Hepatocyte (in vitro differentiated cells): ENCODE data around the gene CHST4. TPM values are rescaled to one million over a fixed set of nuclear protein-coding genes. Genes with fewer than 3 reads are reported as not detected.

Source experiments
- DNase-seq: peaks from one replicate; pipeline ENCODE4 v3.0.0-alpha.2; 2016; ENCODE audit warnings: low spot score
- H2AFZ ChIP-seq: fragments of 200-600 bp; sonication (generic); 2 replicates; pipeline ENCODE4 v1.6.0; 2016; ENCODE audit warnings: antibody characterized with exemption, mild to moderate bottlenecking
- H3K27ac ChIP-seq: fragments of 200-600 bp; sonication (generic); 2 replicates; pipeline ENCODE4 v1.5.1; 2016; ENCODE audit warnings: mild to moderate bottlenecking
- H3K27me3 ChIP-seq: fragments of 200-600 bp; sonication (generic); 2 replicates; pipeline ENCODE4 v1.6.1; 2016
- H3K36me3 ChIP-seq: fragments of 200-600 bp; sonication (generic); replicated peaks from 2 replicates; pipeline ENCODE4 v1.5.1; 2016; ENCODE audit warnings: low read depth; ENCODE audit not compliant: insufficient read depth
- H3K4me1 ChIP-seq: fragments of 200-600 bp; sonication (generic); 2 replicates; pipeline ENCODE4 v1.5.1; 2016; ENCODE audit warnings: mild to moderate bottlenecking, moderate library complexity; ENCODE audit not compliant: insufficient read depth
- H3K4me2 ChIP-seq: fragments of 200-600 bp; sonication (generic); 2 replicates; pipeline ENCODE4 v1.6.0; 2016
- H3K4me3 ChIP-seq: fragments of 200-600 bp; sonication (generic); 2 replicates; pipeline ENCODE4 v1.5.1; 2016; ENCODE audit warnings: mild to moderate bottlenecking
- H3K79me2 ChIP-seq: fragments of 200-600 bp; sonication (generic); 2 replicates; pipeline ENCODE4 v1.6.0; 2017; ENCODE audit warnings: mild to moderate bottlenecking
- H3K9me2 ChIP-seq: fragments of 200-600 bp; sonication (generic); replicated peaks from 2 replicates; pipeline ENCODE4 v1.6.0; 2017; ENCODE audit warnings: mild to moderate bottlenecking; ENCODE audit not compliant: insufficient read depth
- H3K9me3 ChIP-seq: fragments of 200-600 bp; sonication (generic); 2 replicates; pipeline ENCODE4 v1.5.1; 2016; ENCODE audit warnings: low read depth, mild to moderate bottlenecking
- H4K20me1 ChIP-seq: fragments of 200-600 bp; sonication (generic); 2 replicates; pipeline ENCODE4 v1.6.0; 2016; ENCODE audit warnings: mild to moderate bottlenecking; ENCODE audit not compliant: insufficient read depth, poor library complexity, severe bottlenecking
- CTCF ChIP-seq: fragments of 200-600 bp; sonication (generic); IDR thresholded peaks from 2 replicates; pipeline ENCODE4 v1.5.1; 2016; ENCODE audit warnings: antibody characterized with exemption, mild to moderate bottlenecking; ENCODE audit not compliant: poor library complexity
- EZH2 ChIP-seq: fragments of 200-600 bp; sonication (generic); IDR thresholded peaks from 2 replicates; pipeline ENCODE4 v1.6.1; 2016; ENCODE audit warnings: antibody characterized with exemption, mild to moderate bottlenecking, borderline replicate concordance
- EZH2phosphoT487 ChIP-seq: fragments of 200-600 bp; sonication (generic); IDR thresholded peaks from one replicate; pipeline ENCODE4 v1.6.1; 2018; ENCODE audit warnings: antibody characterized with exemption, mild to moderate bottlenecking, low read depth, moderate library complexity; ENCODE audit not compliant: unreplicated experiment, severe bottlenecking
- WGBS: methylation state at CpG from one replicate; pipeline ENCODE4 v1.1.6; 2016; ENCODE audit warnings: low lambda C conversion rate; ENCODE audit errors: missing lambda C conversion rate; 5-methylcytosine and 5-hydroxymethylcytosine counted together
- polyA plus RNA-seq: library from polyadenylated mRNA; unstranded; fragments of >200 nt; fragmentation: Nextera tagmentation; extraction: Ambion mirVana; gene quantifications from 2 replicates; pipeline ENCODE4 v1.2.1, GENCODE V29; 2016
- total RNA-seq: library from RNA; depleted of rRNA; stranded (reverse); fragments of >200 nt; gene quantifications from 2 replicates; pipeline ENCODE4 v1.2.3, GENCODE V29; 2014

The CHST4 gene
- total RNA-seq = 0.10 and 0.28 TPM in 2 replicates
- 0.06 TPM in 1 of 2 replicates, not detected in the other for polyA plus RNA-seq

GRCh38 chr16:71526111-71526631 is at the start of gene CHST4:
CHST4 (plus strand) TSS chr16:71526426; CDS start chr16:71536678, 10,252 bp downstream.
- no peaks in the 10 kb centered on the region for H3K9me2 ChIP-seq
- H3K79me2 ChIP-seq = no peaks in the 10 kb centered on the region
- TF ChIP-seq EZH2phosphoT487 = no peak
- TF ChIP-seq CTCF = no peak
- TF ChIP-seq EZH2 = no peak
- H3K4me1 ChIP-seq = no peaks in the 10 kb centered on the region
- no peak within 1 kb of the TSS for H2AFZ ChIP-seq
- 6% methylated on average over 9 of the region's 9 CpGs for WGBS
- H3K36me3 ChIP-seq = no peaks in the 10 kb centered on the region
- H3K27ac ChIP-seq = no peak within 1 kb of the TSS
- no peaks in the 10 kb centered on the region for H4K20me1 ChIP-seq
- no peaks in the 10 kb centered on the region for H3K9me3 ChIP-seq
- H3K27me3 ChIP-seq = peaks cover 25% of the 10 kb centered on the region
- peak within 1 kb of the TSS; percentile 67 for H3K4me2 ChIP-seq
- peak; percentile 57 for DNase-seq
- H3K4me3 ChIP-seq = no peak within 1 kb of the TSS

GRCh38 chr16:71476457-71477124 is 49.6 kb upstream of the CHST4 start:
- Histone ChIP-seq H3K9me2 (no peaks in the 10 kb centered on the region), H2AFZ (no peak overlapping the region), H3K27me3 (no peaks in the 10 kb centered on the region), H3K79me2 (no peaks in the 10 kb centered on the region), H3K9me3 (no peaks in the 10 kb centered on the region), H3K27ac (no peak overlapping the region), H3K4me3 (no peak overlapping the region), H3K36me3 (no peaks in the 10 kb centered on the region), H3K4me1 (no peaks in the 10 kb centered on the region), H3K4me2 (no peak overlapping the region), H4K20me1 (no peaks in the 10 kb centered on the region)
- DNase-seq = no peak
- TF ChIP-seq EZH2phosphoT487 (no peak), EZH2 (no peak), CTCF (no peak)
- 96% methylated on average over 4 of the region's 4 CpGs for WGBS

GRCh38 chr16:71479420-71479819 is 46.8 kb upstream of the CHST4 start:
- no peaks in the 10 kb centered on the region for H4K20me1 ChIP-seq
- H2AFZ ChIP-seq = no peak overlapping the region
- H3K9me2 ChIP-seq = no peaks in the 10 kb centered on the region
- DNase-seq = peak; percentile 65
- 20% methylated on average over 3 of the region's 3 CpGs for WGBS
- H3K4me2 ChIP-seq = no peak overlapping the region
- no peaks in the 10 kb centered on the region for H3K4me1 ChIP-seq
- TF ChIP-seq EZH2 (no peak), CTCF (peak; percentile 53)
- H3K79me2 ChIP-seq = peaks cover 5% of the 10 kb centered on the region
- H3K9me3 ChIP-seq = no peaks in the 10 kb centered on the region
- H3K27me3 ChIP-seq = no peaks in the 10 kb centered on the region
- no peak overlapping the region for H3K4me3 ChIP-seq
- H3K36me3 ChIP-seq = no peaks in the 10 kb centered on the region
- H3K27ac ChIP-seq = no peak overlapping the region
